ENCODE measurements around the gene ATP5PD.

Gene ATP5PD

DNA sequence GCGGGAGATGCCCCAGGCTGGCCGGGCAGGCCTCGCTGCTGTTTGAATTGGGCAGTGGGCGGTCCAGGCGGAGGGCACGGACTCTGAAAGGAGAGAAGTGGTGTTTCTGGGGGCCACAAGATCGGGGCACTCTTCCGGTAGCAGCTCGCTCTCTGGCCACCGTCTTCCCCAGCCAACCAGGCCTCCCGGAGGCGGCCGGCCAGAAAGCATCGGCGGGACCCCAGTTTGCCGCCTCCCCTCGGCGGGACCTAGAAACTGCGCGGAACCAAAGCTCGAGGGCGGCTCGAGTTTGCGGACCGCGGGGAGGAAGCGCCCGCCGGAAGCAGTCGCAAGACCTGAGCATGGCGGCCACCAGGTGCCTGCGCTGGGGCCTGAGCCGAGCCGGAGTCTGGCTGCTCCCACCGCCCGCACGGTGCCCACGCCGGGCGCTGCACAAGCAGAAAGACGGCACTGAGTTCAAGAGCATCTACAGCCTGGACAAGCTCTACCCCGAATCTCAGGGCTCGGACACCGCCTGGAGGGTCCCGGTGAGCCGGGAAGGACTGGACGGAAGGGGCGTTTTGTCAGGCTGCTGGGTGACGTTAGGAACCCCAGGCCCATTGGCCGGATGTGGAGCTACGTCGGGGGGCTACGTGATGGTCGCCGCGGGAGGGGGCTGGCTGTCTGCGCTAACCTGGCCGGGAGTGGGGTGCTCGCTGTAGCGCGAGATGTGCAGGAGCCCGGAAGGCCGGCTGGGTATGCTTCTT is 34.2 kb downstream of the ATP5PD start, which contains the start of gene MRPL58:
Gene MRPL58 (plus strand): TSS at position 325 of the 746 bp plus-strand sequence. CDS start 17 bp downstream, at position 342.
- Histone ChIP-seq H3K27ac (peak within 1 kb of the TSS; percentile 67), H3K36me3 (replicated peaks) (no peaks in the 10 kb centered on the region), H3K4me3 (ENCODE audit: low read depth, low read length) (peak within 1 kb of the TSS; percentile 89), H3K27me3 (replicated peaks) (no peaks in the 10 kb centered on the region)
- TF ChIP-seq, protein P1, sequence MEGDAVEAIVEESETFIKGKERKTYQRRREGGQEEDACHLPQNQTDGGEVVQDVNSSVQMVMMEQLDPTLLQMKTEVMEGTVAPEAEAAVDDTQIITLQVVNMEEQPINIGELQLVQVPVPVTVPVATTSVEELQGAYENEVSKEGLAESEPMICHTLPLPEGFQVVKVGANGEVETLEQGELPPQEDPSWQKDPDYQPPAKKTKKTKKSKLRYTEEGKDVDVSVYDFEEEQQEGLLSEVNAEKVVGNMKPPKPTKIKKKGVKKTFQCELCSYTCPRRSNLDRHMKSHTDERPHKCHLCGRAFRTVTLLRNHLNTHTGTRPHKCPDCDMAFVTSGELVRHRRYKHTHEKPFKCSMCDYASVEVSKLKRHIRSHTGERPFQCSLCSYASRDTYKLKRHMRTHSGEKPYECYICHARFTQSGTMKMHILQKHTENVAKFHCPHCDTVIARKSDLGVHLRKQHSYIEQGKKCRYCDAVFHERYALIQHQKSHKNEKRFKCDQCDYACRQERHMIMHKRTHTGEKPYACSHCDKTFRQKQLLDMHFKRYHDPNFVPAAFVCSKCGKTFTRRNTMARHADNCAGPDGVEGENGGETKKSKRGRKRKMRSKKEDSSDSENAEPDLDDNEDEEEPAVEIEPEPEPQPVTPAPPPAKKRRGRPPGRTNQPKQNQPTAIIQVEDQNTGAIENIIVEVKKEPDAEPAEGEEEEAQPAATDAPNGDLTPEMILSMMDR (IDR thresholded peaks at IDR 0.05; ENCODE audit: low read depth, low read length, missing control alignments): peak; percentile 74
- DNase-seq: peak; percentile 77
- in situ Hi-C loops (cut with HindIII; ENCODE audit: low pct_ligation_motif_present, low sequenced_read_pairs): no loop called here

DNA sequence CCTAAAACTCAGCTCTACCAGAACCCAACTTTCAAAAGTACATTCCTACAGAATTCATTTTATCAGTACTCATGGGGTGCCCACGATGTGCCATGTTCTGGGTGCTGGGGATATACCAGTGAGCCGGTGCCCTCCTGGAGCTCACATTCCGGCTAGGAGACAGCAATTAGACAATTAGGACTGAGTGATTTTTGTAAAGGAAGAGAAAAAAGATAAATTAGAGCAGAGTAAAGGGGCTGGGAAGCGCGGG is 34.7 kb downstream of the ATP5PD start:
- Histone ChIP-seq H3K27me3 (replicated peaks) (no peaks in the 10 kb centered on the region), H3K4me3 (ENCODE audit: low read depth, low read length) (peak overlapping the region; percentile 89), H3K36me3 (replicated peaks) (no peaks in the 10 kb centered on the region), H3K27ac (peak overlapping the region; percentile 67)
- in situ Hi-C loops (cut with HindIII; ENCODE audit: low pct_ligation_motif_present, low sequenced_read_pairs): no loop called here
- TF ChIP-seq, protein P1 (IDR thresholded peaks at IDR 0.05; ENCODE audit: low read depth, low read length, missing control alignments): no peak
- DNase-seq: no peak

DNA sequence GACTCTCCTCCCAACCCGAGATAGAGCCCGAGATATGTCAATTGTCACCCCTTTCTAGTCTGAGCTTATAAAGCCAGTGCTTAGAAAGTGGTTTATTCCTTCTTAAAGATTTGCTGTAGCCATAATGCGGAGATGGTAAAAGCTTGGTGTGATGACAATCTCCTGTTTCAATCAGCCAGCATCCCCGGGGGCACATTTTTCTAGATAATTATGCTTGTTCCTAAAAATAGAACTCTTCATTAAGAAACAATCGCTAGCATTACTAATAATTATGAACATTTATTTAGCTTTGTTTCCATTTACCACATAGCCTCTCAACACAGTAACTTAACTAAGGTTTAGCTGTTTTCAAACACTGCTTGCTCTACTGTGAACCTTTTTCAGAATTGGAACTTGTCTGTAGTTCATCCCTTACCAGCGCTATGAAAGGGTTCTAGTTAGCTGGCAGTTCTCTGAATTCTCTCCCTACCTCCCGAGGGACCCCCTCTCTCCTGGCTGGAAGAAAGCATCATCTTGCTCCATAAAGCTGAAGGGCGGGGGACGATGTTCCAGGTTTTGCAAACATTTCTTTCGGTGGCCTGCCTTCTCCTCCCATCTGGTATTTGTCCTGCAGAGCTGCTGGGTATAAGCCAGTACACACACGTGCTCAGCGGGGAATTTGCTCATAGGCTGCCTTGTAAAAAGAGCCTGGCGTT is 35.2 kb downstream of the ATP5PD start:
- Histone ChIP-seq H3K27me3 (replicated peaks) (no peaks in the 10 kb centered on the region), H3K4me3 (ENCODE audit: low read depth, low read length) (peak overlapping the region; percentile 89), H3K27ac (peak overlapping the region; percentile 67), H3K36me3 (replicated peaks) (peaks cover 3% of the 10 kb centered on the region)
- TF ChIP-seq, protein P1 (IDR thresholded peaks at IDR 0.05; ENCODE audit: low read depth, low read length, missing control alignments): no peak
- peak; percentile 54 for DNase-seq
- in situ Hi-C loops (cut with HindIII; ENCODE audit: low pct_ligation_motif_present, low sequenced_read_pairs): no loop called here

DNA sequence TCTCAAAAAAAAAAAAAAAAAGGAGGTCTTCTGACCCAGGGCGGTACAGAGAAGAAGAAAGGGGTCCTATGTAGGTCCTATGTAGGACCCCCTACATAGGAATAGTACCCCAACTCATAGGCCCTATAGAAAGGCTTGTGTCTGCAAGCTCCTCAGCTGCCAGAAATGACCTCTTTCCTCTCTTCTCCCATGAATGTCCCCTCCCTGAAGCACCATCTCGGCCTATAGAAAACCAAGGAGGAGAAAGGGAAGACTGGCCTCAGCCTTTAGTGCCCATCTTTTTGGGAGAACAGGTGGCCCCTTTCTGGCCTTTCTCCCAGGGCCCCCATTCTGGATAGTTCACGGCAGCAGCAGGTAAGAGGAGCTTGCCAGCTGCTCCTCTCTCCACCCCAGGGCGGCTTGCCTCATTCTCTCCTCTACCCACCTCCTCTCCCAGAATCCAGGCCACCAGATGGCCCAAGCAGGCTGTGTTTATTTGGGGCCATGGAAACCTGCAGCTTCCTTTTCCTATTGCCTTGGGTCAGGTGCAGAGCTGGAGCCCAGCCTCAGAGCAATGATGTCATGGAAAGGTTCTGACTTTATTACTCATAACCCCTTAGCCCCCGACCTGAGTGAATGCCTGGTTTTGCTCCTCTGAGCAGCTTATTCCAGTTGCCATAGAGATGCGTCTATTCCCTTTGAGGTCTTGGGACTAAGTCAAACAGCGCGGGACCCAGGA is 35.9 kb downstream of the ATP5PD start:
- Histone ChIP-seq H3K36me3 (replicated peaks) (peaks cover 4% of the 10 kb centered on the region), H3K4me3 (ENCODE audit: low read depth, low read length) (no peak overlapping the region), H3K27ac (no peak overlapping the region), H3K27me3 (replicated peaks) (no peaks in the 10 kb centered on the region)
- in situ Hi-C loops (cut with HindIII; ENCODE audit: low pct_ligation_motif_present, low sequenced_read_pairs): no loop called here
- TF ChIP-seq, protein P1 (IDR thresholded peaks at IDR 0.05; ENCODE audit: low read depth, low read length, missing control alignments): no peak
- no peak for DNase-seq

DNA sequence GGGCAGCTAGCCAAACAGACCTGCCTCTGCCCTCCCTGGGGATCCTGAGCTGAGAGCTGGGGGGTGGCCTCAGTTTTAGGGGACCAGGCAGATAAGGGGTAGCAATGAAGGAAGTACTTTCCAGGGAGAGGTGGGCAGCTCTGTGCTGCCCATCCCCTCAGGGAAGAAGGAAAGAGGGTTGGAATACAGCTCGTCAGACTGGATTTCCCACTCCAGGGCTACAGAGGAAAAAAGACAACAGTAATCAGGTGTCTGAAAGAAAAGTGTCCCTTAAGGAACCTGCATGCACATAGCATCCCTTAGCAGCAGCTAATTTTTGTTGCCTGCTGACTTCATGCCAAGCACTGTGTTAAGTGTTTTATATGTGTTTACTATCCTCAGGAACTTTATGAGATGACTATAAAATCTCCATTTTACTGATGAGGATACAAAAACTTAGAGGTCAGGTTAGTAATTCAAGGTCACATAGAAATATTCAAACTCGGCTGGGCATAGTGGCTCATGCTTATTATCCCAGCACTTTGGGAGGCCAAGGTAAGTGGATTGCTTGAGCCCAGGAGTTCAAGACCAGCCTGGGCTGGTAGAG is 37.5 kb downstream of the ATP5PD start:
- TF ChIP-seq, protein P1 (IDR thresholded peaks at IDR 0.05; ENCODE audit: low read depth, low read length, missing control alignments): no peak
- H3K27me3 ChIP-seq (replicated peaks): no peaks in the 10 kb centered on the region
- no peak for DNase-seq
- peaks cover 17% of the 10 kb centered on the region for H3K36me3 ChIP-seq (replicated peaks)
- no peak overlapping the region for H3K27ac ChIP-seq
- no peak overlapping the region for H3K4me3 ChIP-seq (ENCODE audit: low read depth, low read length)
- in situ Hi-C loops (cut with HindIII; ENCODE audit: low pct_ligation_motif_present, low sequenced_read_pairs): no loop called here

All from brain microvascular endothelial cell (primary cell).